ENCODE results near the gene ZNF214. TPM values are rescaled to one million over a fixed set of nuclear protein-coding genes. Genes with fewer than 3 reads are reported as not detected.
"Not testable (repeated sequence)": the region's sequence is repeated elsewhere in the genome, so short reads cannot be mapped to it uniquely, and the experiment has no call there.

Gene ZNF214
- total RNA-seq, 1 donor from 2014 or later: 3.7 TPM

DNA sequence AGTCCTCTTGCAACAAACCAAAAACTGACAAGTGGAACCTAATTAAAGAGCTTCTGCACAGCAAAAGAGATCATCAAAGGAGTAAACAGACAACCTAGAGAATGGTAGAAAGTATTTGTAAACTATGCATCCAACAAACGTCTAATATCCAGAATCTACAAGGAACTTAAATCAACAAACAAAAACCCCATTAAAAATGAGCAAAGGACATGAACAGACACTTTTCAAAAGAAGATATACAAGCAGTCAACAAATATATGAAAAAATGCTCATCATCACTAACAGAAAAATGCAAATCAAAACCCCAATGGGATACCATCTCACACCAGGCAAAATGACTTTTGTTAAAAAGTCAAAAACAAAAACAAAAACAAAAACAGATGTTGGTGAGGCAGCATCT is 33.7 kb downstream of the ZNF214 start:
- no peak overlapping the region for H3K27ac ChIP-seq
- intact Hi-C loops (cut with DNase I): no loop called here
- no peaks in the 10 kb centered on the region for H3K36me3 ChIP-seq
- H3K27me3 ChIP-seq: no peaks in the 10 kb centered on the region
- no peak for ATAC-seq
- H3K4me1 ChIP-seq: no peaks in the 10 kb centered on the region
- peaks cover 4% of the 10 kb centered on the region for H3K9me3 ChIP-seq
- H3K4me3 ChIP-seq: no peak overlapping the region
- TF ChIP-seq, protein P1, sequence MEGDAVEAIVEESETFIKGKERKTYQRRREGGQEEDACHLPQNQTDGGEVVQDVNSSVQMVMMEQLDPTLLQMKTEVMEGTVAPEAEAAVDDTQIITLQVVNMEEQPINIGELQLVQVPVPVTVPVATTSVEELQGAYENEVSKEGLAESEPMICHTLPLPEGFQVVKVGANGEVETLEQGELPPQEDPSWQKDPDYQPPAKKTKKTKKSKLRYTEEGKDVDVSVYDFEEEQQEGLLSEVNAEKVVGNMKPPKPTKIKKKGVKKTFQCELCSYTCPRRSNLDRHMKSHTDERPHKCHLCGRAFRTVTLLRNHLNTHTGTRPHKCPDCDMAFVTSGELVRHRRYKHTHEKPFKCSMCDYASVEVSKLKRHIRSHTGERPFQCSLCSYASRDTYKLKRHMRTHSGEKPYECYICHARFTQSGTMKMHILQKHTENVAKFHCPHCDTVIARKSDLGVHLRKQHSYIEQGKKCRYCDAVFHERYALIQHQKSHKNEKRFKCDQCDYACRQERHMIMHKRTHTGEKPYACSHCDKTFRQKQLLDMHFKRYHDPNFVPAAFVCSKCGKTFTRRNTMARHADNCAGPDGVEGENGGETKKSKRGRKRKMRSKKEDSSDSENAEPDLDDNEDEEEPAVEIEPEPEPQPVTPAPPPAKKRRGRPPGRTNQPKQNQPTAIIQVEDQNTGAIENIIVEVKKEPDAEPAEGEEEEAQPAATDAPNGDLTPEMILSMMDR (IDR thresholded peaks at IDR 0.05): no peak
- DNase-seq: no peak

DNA sequence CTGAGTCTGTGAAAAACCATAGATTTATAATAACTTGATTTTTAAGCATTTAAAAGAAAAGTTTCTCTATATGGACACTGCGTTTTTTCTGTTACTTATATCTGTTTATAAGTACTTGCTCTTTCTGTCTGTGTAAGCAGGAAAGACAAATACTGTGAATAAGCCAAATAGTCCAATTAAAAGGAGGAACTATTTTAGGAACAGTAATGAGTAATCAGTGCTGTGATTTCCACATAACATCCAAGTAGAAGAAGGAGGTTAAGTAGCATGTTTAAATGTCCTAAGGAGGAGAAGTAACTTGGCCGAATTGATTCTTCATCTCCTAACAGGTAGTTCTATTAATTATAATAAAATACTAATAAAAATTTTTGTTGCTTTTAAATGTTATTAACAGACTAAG is 40.8 kb downstream of the ZNF214 start:
- ATAC-seq (no peak), DNase-seq (no peak)
- H3K36me3 ChIP-seq: no peaks in the 10 kb centered on the region
- H3K9me3 ChIP-seq: no peaks in the 10 kb centered on the region
- intact Hi-C loops (cut with DNase I): no loop called here
- TF ChIP-seq, protein P1 (IDR thresholded peaks at IDR 0.05): no peak
- H3K4me3 ChIP-seq: no peak overlapping the region
- H3K27ac ChIP-seq: no peak overlapping the region
- H3K4me1 ChIP-seq: no peaks in the 10 kb centered on the region
- H3K27me3 ChIP-seq: no peaks in the 10 kb centered on the region

DNA sequence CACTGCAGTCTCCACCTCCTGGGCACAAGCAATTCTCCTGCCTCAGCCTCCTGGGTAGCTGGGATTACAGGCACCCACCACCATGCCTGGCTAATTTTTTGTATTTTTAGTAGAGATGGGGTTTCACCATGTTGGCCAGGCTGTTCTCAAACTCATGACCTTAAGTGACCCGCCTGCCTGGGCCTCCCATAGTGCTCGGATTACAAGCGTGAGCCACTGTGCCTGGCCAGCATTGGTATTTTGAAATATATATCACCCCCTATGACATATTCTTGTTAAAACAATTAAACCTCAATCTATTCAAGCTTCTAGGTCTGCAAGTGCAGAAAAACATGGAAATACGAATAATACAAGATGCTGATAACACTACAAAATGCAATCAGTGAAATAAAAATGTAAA is 50.3 kb downstream of the ZNF214 start:
- intact Hi-C loops (cut with DNase I): not testable (repeated sequence)

DNA sequence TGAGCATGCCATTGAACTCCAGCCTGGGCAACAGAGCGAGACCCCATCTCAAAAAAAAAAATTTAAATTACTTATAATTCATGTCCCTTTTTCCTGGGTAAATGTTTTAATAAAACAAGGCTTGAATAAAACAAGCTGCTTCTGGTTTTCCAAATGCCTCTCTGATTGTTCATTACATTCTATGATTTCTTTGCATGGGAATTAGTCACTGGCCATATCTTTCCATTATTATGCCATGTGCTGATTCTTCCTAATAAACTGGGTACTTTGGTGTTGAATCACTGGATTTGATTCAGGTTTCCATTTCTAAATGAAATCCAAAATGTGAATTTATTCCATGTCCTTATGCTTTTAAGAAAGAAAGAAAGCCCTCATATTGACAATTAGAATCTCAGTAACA is 51.3 kb downstream of the ZNF214 start:
- TF ChIP-seq, protein P1 (IDR thresholded peaks at IDR 0.05): no peak
- no peak for ATAC-seq
- intact Hi-C loops (cut with DNase I): no loop called here

More for the DNA sequence above, 50.3 kb downstream of the ZNF214 start:
- not testable (repeated sequence) for DNase-seq, H3K4me3 ChIP-seq, H3K27ac ChIP-seq, ATAC-seq, H3K36me3 ChIP-seq, H3K4me1 ChIP-seq, H3K9me3 ChIP-seq, H3K27me3 ChIP-seq

DNA sequence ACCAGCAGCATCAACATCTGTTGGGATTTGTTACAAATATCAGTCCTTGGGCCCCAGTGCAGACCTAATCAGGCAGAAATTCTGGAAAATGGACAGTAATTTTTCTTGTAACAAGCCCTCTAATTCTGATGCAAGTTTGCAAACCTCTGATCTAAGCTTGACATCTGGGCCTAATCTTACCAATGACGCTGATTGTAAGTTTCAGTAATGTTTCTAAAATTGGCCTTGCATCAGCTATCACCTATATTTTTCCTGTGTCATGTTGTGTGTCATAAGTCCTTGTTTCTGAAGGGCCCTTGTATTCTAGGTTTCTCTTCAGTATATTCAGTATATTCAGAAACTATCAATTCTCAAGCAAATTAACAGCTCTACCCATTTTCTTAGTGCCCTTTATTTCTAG is 57.5 kb downstream of the ZNF214 start:
- no peak for ATAC-seq

More for the DNA sequence above, 51.3 kb downstream of the ZNF214 start:
- no peak overlapping the region for H3K27ac ChIP-seq
- H3K9me3 ChIP-seq: no peaks in the 10 kb centered on the region
- DNase-seq: no peak
- H3K36me3 ChIP-seq: no peaks in the 10 kb centered on the region
- H3K4me3 ChIP-seq: no peak overlapping the region
- H3K27me3 ChIP-seq: no peaks in the 10 kb centered on the region
- H3K4me1 ChIP-seq: no peaks in the 10 kb centered on the region

DNA sequence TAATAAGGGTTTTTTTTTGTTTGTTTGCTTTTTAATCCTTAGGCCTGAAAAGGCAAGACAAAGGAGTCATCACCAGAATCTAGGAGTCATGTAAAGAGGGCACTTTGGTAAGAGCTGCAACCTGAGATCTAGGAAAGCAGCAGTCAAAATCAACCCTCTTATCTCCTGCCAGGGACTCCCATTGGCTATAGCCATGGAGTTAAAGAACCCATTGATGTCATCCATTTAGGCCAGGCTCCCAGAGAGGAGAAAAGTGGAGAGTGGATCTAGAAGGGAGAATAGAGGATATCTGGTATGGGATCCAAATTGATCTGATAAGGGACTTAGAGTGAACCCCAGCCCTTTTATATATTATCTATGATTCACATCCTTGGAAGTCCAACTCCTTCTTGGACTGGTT is 58.0 kb downstream of the ZNF214 start:
- H3K27ac ChIP-seq: no peak overlapping the region
- TF ChIP-seq, protein P1 (IDR thresholded peaks at IDR 0.05): no peak
- ATAC-seq: no peak
- H3K36me3 ChIP-seq: no peaks in the 10 kb centered on the region
- H3K9me3 ChIP-seq: no peaks in the 10 kb centered on the region
- DNase-seq: no peak
- no peaks in the 10 kb centered on the region for H3K27me3 ChIP-seq
- intact Hi-C loops (cut with DNase I): no loop called here
- H3K4me1 ChIP-seq: no peaks in the 10 kb centered on the region
- H3K4me3 ChIP-seq: no peak overlapping the region

More for the DNA sequence above, 57.5 kb downstream of the ZNF214 start:
- Histone ChIP-seq H3K36me3 (no peaks in the 10 kb centered on the region), H3K27ac (no peak overlapping the region), H3K4me1 (no peaks in the 10 kb centered on the region), H3K9me3 (no peaks in the 10 kb centered on the region), H3K4me3 (no peak overlapping the region), H3K27me3 (no peaks in the 10 kb centered on the region)
- intact Hi-C loops (cut with DNase I): no loop called here
- TF ChIP-seq, protein P1 (IDR thresholded peaks at IDR 0.05): no peak
- no peak for DNase-seq

DNA sequence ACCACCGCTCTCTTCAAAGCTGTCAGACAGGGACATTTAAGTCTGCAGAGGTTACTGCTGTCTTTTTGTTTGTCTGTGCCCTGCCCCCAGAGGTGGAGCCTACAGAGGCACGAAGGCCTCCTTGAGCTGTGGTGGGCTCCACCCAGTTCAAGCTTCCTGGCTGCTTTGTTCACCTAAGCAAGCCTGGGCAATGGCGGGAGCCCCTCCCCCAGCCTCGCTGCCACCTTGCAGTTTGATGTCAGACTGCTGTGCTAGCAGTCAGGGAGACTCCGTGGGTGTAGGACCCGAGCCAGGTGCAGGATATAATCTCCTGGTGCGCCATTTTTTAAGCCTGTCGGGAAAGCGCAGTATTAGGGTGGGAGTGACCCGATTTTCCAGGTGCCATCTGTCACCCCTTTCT is 65.9 kb downstream of the ZNF214 start:
- H3K4me1 ChIP-seq; H3K9me3 ChIP-seq; DNase-seq; H3K36me3 ChIP-seq; ATAC-seq; H3K27ac ChIP-seq; H3K27me3 ChIP-seq; intact Hi-C loops (cut with DNase I); H3K4me3 ChIP-seq: not testable (repeated sequence)

All from upper lobe of right lung (tissue), 1 donor.